Spleen (tissue), 7 donors: Measurements from ENCODE around the gene SLAMF9.

Experiments used
- CTCF ChIP-seq, 11 experiments: fragments of 200-600 bp in 7 of 11; fragments of 450-650 bp in 4 of 11; sonication (generic) in 4 of 11; IDR thresholded peaks in 8 of 11; conservative IDR thresholded peaks in 3 of 11; 1 replicate in 7 of 11; 2 replicates in 4 of 11; pipeline versions ENCODE4 v1.4.0 to v1.8.0; 2016 to 2021; ENCODE audit warnings: antibody characterized with exemption in 11 of 11, inconsistent platforms in 4 of 11, mild to moderate bottlenecking in 1 of 11
- POLR2AphosphoS5 ChIP-seq, 3 donors: sonication (generic); formaldehyde crosslinking; IDR thresholded peaks; one replicate each; pipeline ENCODE4 v1.5.1; 2017; ENCODE audit warnings: antibody characterized with exemption in 3 of 3
- donor health status: DM: no; HTN: no; CAD: no; lungs with moderate emphysema.
- donor health status: DM: no; HTN: no; CAD: no.
- donor health status: DM: no; HTN: no; CAD: no.

- no peak for TF ChIP-seq CTCF (IDR thresholded peaks at IDR 0.05 in 8 of 11, conservative IDR thresholded peaks at IDR 0.05 in 3 of 11)
- no peak for TF ChIP-seq POLR2AphosphoS5 (IDR thresholded peaks at IDR 0.05)
These were observed 21.4 kb downstream of the SLAMF9 start for GRCh38 chr1:159932296-159933285.
